SK-N-SH (cell line): ENCODE data around the gene SPSB4. TPM values are rescaled to one million over a fixed set of nuclear protein-coding genes. Genes with fewer than 3 reads are reported as not detected.

Experiments used
- CTCF ChIA-PET: fragments of 300-600, 350-600 bp; formaldehyde crosslinking; extraction: SDS; loops from one replicate; lab custom pipeline; 2021; lab: Yijun Ruan, JAX
- POLR2A ChIA-PET: fragments of 350-600 bp; sonication (Branson Sonifier 250); formaldehyde crosslinking; extraction: SDS; loops from one replicate; lab custom pipeline; 2020; ENCODE audit warnings: antibody characterized with exemption, inconsistent platforms; lab: Yijun Ruan, JAX
- DNase-seq: peaks from one replicate; pipeline ENCODE4 v3.0.0; 2012
- H2AFZ ChIP-seq: fragments of 200-600 bp; sonication (generic); 2 replicates; pipeline ENCODE4 v1.8.1; 2016; ENCODE audit warnings: antibody characterized with exemption, mild to moderate bottlenecking, low read depth
- H3F3A ChIP-seq: fragments of 200-600 bp; sonication (generic); replicated peaks from 2 replicates; pipeline ENCODE3; 2016; ENCODE audit warnings: antibody characterized with exemption, mild to moderate bottlenecking; ENCODE audit not compliant: insufficient read depth
- H3K27ac ChIP-seq, 2 experiments: fragments of 200-500 bp in 1 of 2; fragments of 200-600 bp in 1 of 2; sonication (Bioruptor generic) in 1 of 2; sonication (generic), shearing (Covaris generic) in 1 of 2; 2 replicates each; pipeline versions ENCODE4 v1.5.1 to v1.6.1; 2014 to 2016; ENCODE audit warnings: low read depth in 2 of 2, inconsistent platforms in 1 of 2, low read length in 1 of 2, mild to moderate bottlenecking in 1 of 2, mixed read lengths in 1 of 2
- H3K27me3 ChIP-seq: fragments of 200-600 bp; sonication (generic), shearing (Covaris generic); 2 replicates; pipeline ENCODE4 v1.6.1; 2016; ENCODE audit warnings: mixed run types; ENCODE audit not compliant: insufficient read depth
- H3K36me3 ChIP-seq, 2 experiments: fragments of 200-500 bp in 1 of 2; fragments of 200-600 bp in 1 of 2; sonication (Bioruptor generic) in 1 of 2; sonication (generic) in 1 of 2; replicated peaks in 1 of 2; 2 replicates each; pipeline versions ENCODE3 to v1.5.1; 2014 to 2016; ENCODE audit warnings: low read length in 1 of 2, mild to moderate bottlenecking in 1 of 2; ENCODE audit not compliant: insufficient read depth in 2 of 2, control insufficient read depth in 1 of 2
- H3K4me1 ChIP-seq, 2 experiments: fragments of 200-500 bp in 1 of 2; fragments of 200-600 bp in 1 of 2; sonication (Bioruptor generic) in 1 of 2; sonication (generic), shearing (Covaris generic) in 1 of 2; 2 replicates each; pipeline versions ENCODE4 v1.5.1 to v1.6.1; 2014 to 2016; ENCODE audit warnings: low read depth in 1 of 2, low read length in 1 of 2, mixed run types in 1 of 2; ENCODE audit not compliant: insufficient read depth in 2 of 2, control insufficient read depth in 1 of 2
- H3K4me2 ChIP-seq: fragments of 200-600 bp; sonication (generic), shearing (Covaris generic); 2 replicates; pipeline ENCODE4 v1.6.1; 2017; ENCODE audit warnings: mixed run types
- H3K4me3 ChIP-seq, 2 experiments: fragments of 200-500 bp in 1 of 2; fragments of 200-600 bp in 1 of 2; sonication (Bioruptor generic) in 1 of 2; sonication (generic), shearing (Covaris generic) in 1 of 2; 2 replicates each; pipeline versions ENCODE4 v1.5.1 to v1.8.1; 2014 to 2016; ENCODE audit warnings: low read depth in 2 of 2, inconsistent platforms in 1 of 2, low read length in 1 of 2, mild to moderate bottlenecking in 1 of 2, mixed read lengths in 1 of 2, moderate library complexity in 1 of 2
- H3K79me2 ChIP-seq: fragments of 200-600 bp; sonication (generic); 2 replicates; pipeline ENCODE4 v1.8.1; 2017; ENCODE audit warnings: mild to moderate bottlenecking; ENCODE audit not compliant: insufficient read depth
- H3K9ac ChIP-seq: fragments of 200-600 bp; sonication (generic); 2 replicates; pipeline ENCODE4 v1.6.1; 2017; ENCODE audit warnings: mixed run types
- H3K9me2 ChIP-seq: fragments of 200-600 bp; sonication (generic); 2 replicates; pipeline ENCODE4 v1.6.1; 2017; ENCODE audit warnings: mixed run types
- H3K9me3 ChIP-seq: fragments of 200-600 bp; sonication (generic); 2 replicates; pipeline ENCODE4 v1.6.1; 2017; ENCODE audit warnings: mixed run types, mild to moderate bottlenecking, moderate library complexity
- H4K20me1 ChIP-seq: fragments of 200-600 bp; sonication (generic); 2 replicates; pipeline ENCODE4 v1.6.1; 2017; ENCODE audit warnings: mild to moderate bottlenecking, mixed run types; ENCODE audit not compliant: insufficient read depth
- CHD2 ChIP-seq: fragments of 150-350 bp; IDR thresholded peaks from 2 replicates; pipeline ENCODE4 v1.6.1; 2018; ENCODE audit warnings: low read length; ENCODE audit not compliant: partially characterized antibody
- ELF1 ChIP-seq: IDR thresholded peaks from 2 replicates; pipeline ENCODE4 v1.4.0; 2012
- EZH2phosphoT487 ChIP-seq: fragments of 200-600 bp; sonication (generic); IDR thresholded peaks from 2 replicates; pipeline ENCODE4 v1.6.1; 2017; ENCODE audit warnings: low read depth, mixed run types, mild to moderate bottlenecking, antibody characterized with exemption, moderate library complexity, borderline replicate concordance
- FOXM1 ChIP-seq: IDR thresholded peaks from 2 replicates; pipeline ENCODE4 v1.4.0; 2012; ENCODE audit warnings: low read depth, mild to moderate bottlenecking
- GATA2 ChIP-seq: sonication (generic); formaldehyde crosslinking; IDR thresholded peaks from 2 replicates; pipeline ENCODE4 v1.5.0; 2020; ENCODE audit warnings: mild to moderate bottlenecking, missing genetic modification reagents
- IRF3 ChIP-seq: fragments of 150-350 bp; IDR thresholded peaks from 2 replicates; pipeline ENCODE4 v1.6.1; 2016; ENCODE audit warnings: mild to moderate bottlenecking, low read depth, low read length
- MEF2A ChIP-seq: IDR thresholded peaks from 2 replicates; pipeline ENCODE4 v1.4.0; 2012; ENCODE audit warnings: low read depth, borderline replicate concordance
- MXI1 ChIP-seq: IDR thresholded peaks from 2 replicates; pipeline ENCODE4 v1.6.1; 2012; ENCODE audit warnings: mild to moderate bottlenecking, low read depth, low read length, improper control_type of control experiment
- REST ChIP-seq: IDR thresholded peaks from 2 replicates; pipeline ENCODE4 v1.6.1; 2012; ENCODE audit warnings: mild to moderate bottlenecking, low read depth, low read length, moderate library complexity
- RXRA ChIP-seq: IDR thresholded peaks from 2 replicates; pipeline ENCODE4 v1.4.0; 2012; ENCODE audit warnings: low read depth, mild to moderate bottlenecking, borderline replicate concordance
- SIN3A ChIP-seq: IDR thresholded peaks from 2 replicates; pipeline ENCODE4 v1.6.1; 2012; ENCODE audit warnings: low read depth, mild to moderate bottlenecking, low read length, moderate library complexity, borderline replicate concordance
- TAF1 ChIP-seq: IDR thresholded peaks from 2 replicates; pipeline ENCODE4 v1.6.1; 2012; ENCODE audit warnings: low read depth, mild to moderate bottlenecking, low read length, moderate library complexity, borderline replicate concordance
- TCF12 ChIP-seq: IDR thresholded peaks from 2 replicates; pipeline ENCODE4 v1.4.0; 2012
- USF1 ChIP-seq: IDR thresholded peaks from 2 replicates; pipeline ENCODE4 v1.4.0; 2012; ENCODE audit warnings: low read depth, borderline replicate concordance
- USF2 ChIP-seq: fragments of 150-350 bp; IDR thresholded peaks from 2 replicates; pipeline ENCODE4 v1.6.1; 2017; ENCODE audit warnings: antibody characterized with exemption, low read length, low read depth, borderline replicate concordance
- WGBS: methylation state at CpG from one replicate; pipeline ENCODE4 v1.1.6; 2017; ENCODE audit warnings: low lambda C conversion rate; 5-methylcytosine and 5-hydroxymethylcytosine counted together
- polyA plus RNA-seq, 3 experiments: library from polyadenylated mRNA; depleted of rRNA; stranded (reverse); fragments of >200 nt; gene quantifications; 2 replicates each; pipeline ENCODE4 v1.2.3, GENCODE V29; 2012

The SPSB4 gene
- polyA plus RNA-seq, 1 of the 3 experiments (the other 2 are of a cell fraction), result 0.10 TPM

- H4K20me1 ChIP-seq, result no peaks in the 10 kb centered on the region
- TF ChIP-seq REST, result no peak
- TF ChIP-seq TCF12, result no peak
- TF ChIP-seq TAF1, result no peak
- no peak for TF ChIP-seq MEF2A
- no peak for TF ChIP-seq EZH2phosphoT487
- no peak for TF ChIP-seq RXRA
- WGBS, result 87% methylated on average over 5 of the region's 5 CpGs
- no peaks in the 10 kb centered on the region for H3K27me3 ChIP-seq
- no peak overlapping the region for H2AFZ ChIP-seq
- H3K4me2 ChIP-seq, result no peak overlapping the region
- peaks cover 0 to 25% of the 10 kb centered on the region in 2 experiments; a peak in 1 of 4 replicates for H3K4me1 ChIP-seq
- no peak overlapping the region for H3K27ac ChIP-seq
- H3F3A ChIP-seq, result no peaks in the 10 kb centered on the region
- POLR2A ChIA-PET, result no interaction called here
- no peak for DNase-seq
- no peak overlapping the region for H3K4me3 ChIP-seq
- no peaks in the 10 kb centered on the region for H3K9me2 ChIP-seq
- no peaks in the 10 kb centered on the region for H3K9me3 ChIP-seq
- H3K79me2 ChIP-seq, result no peaks in the 10 kb centered on the region
- H3K36me3 ChIP-seq, result no peaks in the 10 kb centered on the region
- CTCF ChIA-PET, result interaction anchor here (1.2 to 9.3 kb wide), 4 partner anchors 8 to 59 kb away, joined by 3 to 61 read pairs (median 6); partner anchors contain the start of gene SPSB4
- no peak overlapping the region for H3K9ac ChIP-seq
Measured at GRCh38 chr3:141072950-141073349, 21.8 kb downstream of the SPSB4 start.

GRCh38 chr3:141073580-141073979 is 22.4 kb downstream of the SPSB4 start:
- Histone ChIP-seq H3K79me2 (no peaks in the 10 kb centered on the region), H3K27me3 (no peaks in the 10 kb centered on the region), H3F3A (no peaks in the 10 kb centered on the region), H2AFZ (no peak overlapping the region), H3K36me3 (no peaks in the 10 kb centered on the region), H3K4me3 (no peak overlapping the region), H3K27ac (no peak overlapping the region), H4K20me1 (no peaks in the 10 kb centered on the region), H3K9ac (no peak overlapping the region), H3K4me2 (no peak overlapping the region), H3K4me1 (peaks cover 0 to 25% of the 10 kb centered on the region in 2 experiments; a peak in 1 of 4 replicates), H3K9me3 (no peaks in the 10 kb centered on the region), H3K9me2 (no peaks in the 10 kb centered on the region)
- CTCF ChIA-PET, result interaction anchor here (1.2 to 9.3 kb wide), 4 partner anchors 9 to 60 kb away, joined by 3 to 61 read pairs (median 6); partner anchors contain the start of gene SPSB4
- POLR2A ChIA-PET, result no interaction called here
- no peak for DNase-seq
- WGBS, result 29% methylated on average over 1 of the region's 2 CpGs
- TF ChIP-seq USF1 (no peak), MEF2A (no peak), ELF1 (no peak), FOXM1 (no peak), TCF12 (no peak), CHD2 (no peak), GATA2 (CRISPR knock-in tag) (no peak), REST (no peak), USF2 (no peak), SIN3A (no peak), RXRA (no peak), MXI1 (no peak), EZH2phosphoT487 (no peak), IRF3 (no peak), TAF1 (no peak)
